H9 (cell line): ENCODE data around the gene FGF6. TPM values are rescaled to one million over a fixed set of nuclear protein-coding genes. Genes with fewer than 3 reads are reported as not detected.

Experiments
- DNase-seq: peaks from one replicate; pipeline ENCODE4 v3.0.0-alpha.2; 2017
- H2AFZ ChIP-seq: one replicate; pipeline ENCODE4 v1.6.1; 2013; ENCODE audit warnings: mild to moderate bottlenecking, low read length, control low read depth, moderate library complexity
- H2AK5ac ChIP-seq: 2 replicates; pipeline ENCODE4 v1.6.1; 2013; ENCODE audit warnings: low read length, control low read depth, mixed read lengths; ENCODE audit not compliant: insufficient read length
- H2BK120ac ChIP-seq: one replicate; pipeline ENCODE4 v1.6.1; 2013; ENCODE audit warnings: low read depth, mild to moderate bottlenecking, low read length, control low read depth, inconsistent platforms; ENCODE audit not compliant: poor library complexity, severe bottlenecking
- H2BK12ac ChIP-seq: 2 replicates; pipeline ENCODE4 v1.6.1; 2013; ENCODE audit warnings: low read length, control low read depth, mixed read lengths, low read depth; ENCODE audit not compliant: insufficient read length
- H2BK15ac ChIP-seq: 2 replicates; pipeline ENCODE4 v1.6.1; 2013; ENCODE audit warnings: low read depth, low read length, control low read depth
- H2BK20ac ChIP-seq: one replicate; pipeline ENCODE4 v1.6.1; 2013; ENCODE audit warnings: low read depth, mild to moderate bottlenecking, low read length, control low read depth, inconsistent platforms; ENCODE audit not compliant: poor library complexity, severe bottlenecking
- H2BK5ac ChIP-seq: 2 replicates; pipeline ENCODE4 v1.6.1; 2013; ENCODE audit warnings: low read length, control low read depth, mixed read lengths; ENCODE audit not compliant: insufficient read length
- H3K14ac ChIP-seq: 2 replicates; pipeline ENCODE4 v1.6.1; 2013; ENCODE audit warnings: low read length, control low read depth; ENCODE audit not compliant: insufficient read depth
- H3K18ac ChIP-seq: 2 replicates; pipeline ENCODE4 v1.6.1; 2013; ENCODE audit warnings: low read depth, mild to moderate bottlenecking, mixed read lengths, low read length, control low read depth; ENCODE audit not compliant: insufficient read length
- H3K23ac ChIP-seq: 2 replicates; pipeline ENCODE4 v1.6.1; 2013; ENCODE audit warnings: low read length, control low read depth, mixed read lengths, low read depth; ENCODE audit not compliant: insufficient read length
- H3K23me2 ChIP-seq: 2 replicates; pipeline ENCODE4 v1.6.1; 2013; ENCODE audit warnings: low read depth, mild to moderate bottlenecking, mixed read lengths, low read length, control low read depth; ENCODE audit not compliant: insufficient read length, poor library complexity, severe bottlenecking
- H3K27ac ChIP-seq: 2 replicates; pipeline ENCODE4 v1.5.1; 2013; ENCODE audit warnings: low read length, control low read depth, mixed read lengths, low read depth; ENCODE audit not compliant: insufficient read length
- H3K27me3 ChIP-seq: 2 replicates; pipeline ENCODE4 v1.6.1; 2013; ENCODE audit warnings: low read length, control low read depth, inconsistent platforms; ENCODE audit not compliant: insufficient read depth
- H3K4ac ChIP-seq: 2 replicates; pipeline ENCODE4 v1.6.1; 2013; ENCODE audit warnings: low read depth, mild to moderate bottlenecking, control low read depth, inconsistent platforms, low read length, moderate library complexity
- H3K4me1 ChIP-seq: 2 replicates; pipeline ENCODE4 v1.6.1; 2013; ENCODE audit warnings: low read length, control low read depth, inconsistent platforms; ENCODE audit not compliant: insufficient read depth
- H3K4me2 ChIP-seq: 2 replicates; pipeline ENCODE4 v1.6.1; 2013; ENCODE audit warnings: low read length, control low read depth, mixed read lengths; ENCODE audit not compliant: insufficient read length, insufficient read depth
- H3K56ac ChIP-seq: 2 replicates; pipeline ENCODE4 v1.6.1; 2013; ENCODE audit warnings: low read depth, mild to moderate bottlenecking, mixed read lengths, low read length, control low read depth; ENCODE audit not compliant: insufficient read length
- H3K79me1 ChIP-seq: 2 replicates; pipeline ENCODE4 v1.6.1; 2013; ENCODE audit warnings: low read depth, mild to moderate bottlenecking, moderate library complexity, low read length, control low read depth, inconsistent platforms; ENCODE audit not compliant: insufficient read depth, poor library complexity, severe bottlenecking
- H3K79me2 ChIP-seq: 2 replicates; pipeline ENCODE4 v1.6.1; 2013; ENCODE audit warnings: low read length, control low read depth, inconsistent platforms; ENCODE audit not compliant: insufficient read depth
- H3K9ac ChIP-seq: 2 replicates; pipeline ENCODE4 v1.6.1; 2013; ENCODE audit warnings: low read length, control low read depth, mixed read lengths; ENCODE audit not compliant: insufficient read length; ENCODE audit errors: extremely low read depth
- H3K9me3 ChIP-seq: one replicate; pipeline ENCODE4 v1.6.1; 2013; ENCODE audit warnings: low read depth, low read length, inconsistent platforms; ENCODE audit not compliant: control insufficient read depth
- H3T11ph ChIP-seq: one replicate; pipeline ENCODE4 v1.6.1; 2013; ENCODE audit warnings: mild to moderate bottlenecking, low read length, control low read depth, inconsistent platforms
- H4K20me1 ChIP-seq: one replicate; pipeline ENCODE4 v1.6.1; 2013; ENCODE audit not compliant: control insufficient read depth, insufficient read length, insufficient read depth
- H4K5ac ChIP-seq: 2 replicates; pipeline ENCODE4 v1.6.1; 2013; ENCODE audit warnings: low read depth, mild to moderate bottlenecking, mixed read lengths, low read length, control low read depth; ENCODE audit not compliant: insufficient read length
- H4K8ac ChIP-seq: replicated peaks from 2 replicates; pipeline ENCODE4 v1.6.1; 2013; ENCODE audit warnings: low read length, control low read depth, mixed read lengths, low read depth; ENCODE audit not compliant: insufficient read length
- H4K91ac ChIP-seq: 2 replicates; pipeline ENCODE4 v1.6.1; 2013; ENCODE audit warnings: low read depth, mild to moderate bottlenecking, moderate library complexity, mixed read lengths, low read length, control low read depth; ENCODE audit not compliant: insufficient read length
- H3K27ac Mint-ChIP-seq, 3 experiments: 2 replicates in 2 of 3; 3 replicates in 1 of 3; pipeline ENCODE4 v1.8.0; 2020 to 2021; ENCODE audit warnings: mixed read lengths in 3 of 3, mild to moderate bottlenecking in 1 of 3, moderate library complexity in 1 of 3
- H3K27me3 Mint-ChIP-seq: 2 replicates; pipeline ENCODE4 v1.8.0; 2021; ENCODE audit warnings: low read depth, mild to moderate bottlenecking, moderate library complexity, mixed read lengths
- H3K36me3 Mint-ChIP-seq, 3 experiments: 2 replicates in 2 of 3; 3 replicates in 1 of 3; pipeline ENCODE4 v1.8.0; 2020 to 2021; ENCODE audit warnings: low read depth in 3 of 3, mixed read lengths in 3 of 3; ENCODE audit not compliant: insufficient read depth in 1 of 3
- H3K4me1 Mint-ChIP-seq, 2 experiments: 2 replicates each; pipeline ENCODE4 v1.8.0; 2020; ENCODE audit warnings: mixed read lengths in 2 of 2
- H3K4me3 Mint-ChIP-seq, 2 experiments: 2 replicates in 1 of 2; 3 replicates in 1 of 2; pipeline ENCODE4 v1.8.0; 2020 to 2021; ENCODE audit warnings: mild to moderate bottlenecking in 2 of 2, mixed read lengths in 2 of 2, moderate library complexity in 1 of 2
- H3K9me3 Mint-ChIP-seq, 2 experiments: 2 replicates in 1 of 2; 3 replicates in 1 of 2; pipeline ENCODE4 v1.8.0; 2020; ENCODE audit warnings: mild to moderate bottlenecking in 2 of 2, mixed read lengths in 2 of 2, moderate library complexity in 1 of 2
- CTCF ChIP-seq: fragments of 200-600 bp; sonication (generic); conservative IDR thresholded peaks from 3 replicates; pipeline ENCODE4 v1.8.0; 2021; ENCODE audit warnings: antibody characterized with exemption, mild to moderate bottlenecking
- WGBS: extraction: QIAGEN DNeasy Blood & Tissue Kit; methylation state at CpG from one replicate; pipeline ENCODE4 v1.1.7; 2013; ENCODE audit warnings: missing lambda C conversion rate, low lambda C conversion rate, mixed read lengths; ENCODE audit not compliant: insufficient read length; ENCODE audit errors: extremely low coverage; 5-methylcytosine and 5-hydroxymethylcytosine counted together
- total RNA-seq: library from RNA; stranded (reverse); gene quantifications from 2 replicates; pipeline ENCODE4 v1.2.1, GENCODE V29; 2021

The FGF6 gene
- total RNA-seq, 1 experiment from 2014 or later = not detected

GRCh38 chr12:4483885-4484823 is 38.5 kb upstream of the FGF6 start:
- H3K23me2 ChIP-seq = no peaks in the 10 kb centered on the region
- H3K27me3 ChIP-seq = no peaks in the 10 kb centered on the region
- H2BK20ac ChIP-seq = no peak overlapping the region
- H4K5ac ChIP-seq = no peak overlapping the region
- no peak overlapping the region for H2AK5ac ChIP-seq
- no peak overlapping the region for H2BK15ac ChIP-seq
- no peak overlapping the region for H3K27ac ChIP-seq
- Mint-ChIP-seq H3K4me1 (peaks cover 31 to 39% of the 10 kb centered on the region in 2 experiments), H3K9me3 (peaks cover 15 to 17% of the 10 kb centered on the region in 2 experiments), H3K27ac (no peak overlapping the region), H3K27me3 (no peaks in the 10 kb centered on the region; the same call in 1 of the 2 replicates), H3K36me3 (peaks cover 9 to 19% (median 18%) of the 10 kb centered on the region in 3 experiments), H3K4me3 (no peak overlapping the region)
- TF ChIP-seq CTCF = no peak
- H3K56ac ChIP-seq = no peak overlapping the region
- H4K91ac ChIP-seq = no peak overlapping the region
- no peak overlapping the region for H3K4me2 ChIP-seq
- no peak overlapping the region for H2BK12ac ChIP-seq
- DNase-seq = no peak
- no peak overlapping the region for H2AFZ ChIP-seq
- H3K4ac ChIP-seq = no peak overlapping the region
- no peak overlapping the region for H3K18ac ChIP-seq
- WGBS = no CpG with 5 or more reads among the region's 4 CpGs
- no peak overlapping the region for H3K9ac ChIP-seq
- H3K23ac ChIP-seq = no peak overlapping the region
- no peak overlapping the region for H3K14ac ChIP-seq
- H2BK120ac ChIP-seq = no peak overlapping the region
- H2BK5ac ChIP-seq = no peak overlapping the region
- no peak overlapping the region for H3T11ph ChIP-seq
- no peak overlapping the region for H4K8ac ChIP-seq
- no peaks in the 10 kb centered on the region for H3K4me1 ChIP-seq
- no peaks in the 10 kb centered on the region for H3K79me2 ChIP-seq
- no peaks in the 10 kb centered on the region for H3K9me3 ChIP-seq
- no peaks in the 10 kb centered on the region for H3K79me1 ChIP-seq
- no peaks in the 10 kb centered on the region for H4K20me1 ChIP-seq
